Esophagus muscularis mucosa (tissue), 4 donors: ENCODE data around the gene COL16A1. TPM values are rescaled to one million over a fixed set of nuclear protein-coding genes. Genes with fewer than 3 reads are reported as not detected.

Source experiments
- DNase-seq: peaks from one replicate; pipeline ENCODE4 v3.0.0-alpha.2; 2017; ENCODE audit errors: extremely low spot score
- H3K27ac ChIP-seq, 4 donors: fragments of 200-600 bp; sonication (generic); replicated peaks in 1 of 4; 1 replicate in 3 of 4; 2 replicates in 1 of 4; pipeline ENCODE4 v1.5.1; 2016 to 2019; ENCODE audit warnings: mild to moderate bottlenecking in 1 of 4
- H3K27me3 ChIP-seq, 4 donors: fragments of 200-600 bp; sonication (generic); one replicate each; pipeline versions ENCODE4 v1.5.1 to v1.6.0; 2016 to 2019
- H3K36me3 ChIP-seq, 4 donors: fragments of 200-600 bp; sonication (generic); one replicate each; pipeline ENCODE4 v1.5.1; 2016 to 2019
- H3K4me1 ChIP-seq, 4 donors: fragments of 200-600 bp; sonication (generic); one replicate each; pipeline ENCODE4 v1.5.1; 2016 to 2019
- H3K4me3 ChIP-seq, 4 donors: fragments of 200-600 bp; sonication (generic); 1 replicate in 2 of 4; 2 replicates in 2 of 4; pipeline ENCODE4 v1.5.1; 2016 to 2019; ENCODE audit warnings: mild to moderate bottlenecking in 4 of 4, moderate library complexity in 1 of 4
- H3K9me3 ChIP-seq, 4 donors: fragments of 200-600 bp; sonication (generic); 1 replicate in 3 of 4; 2 replicates in 1 of 4; pipeline ENCODE4 v1.5.1; 2016 to 2019
- CTCF ChIP-seq, 3 experiments: fragments of 200-600 bp in 2 of 3; fragments of 450-650 bp in 1 of 3; sonication (generic) in 2 of 3; IDR thresholded peaks; one replicate each; pipeline ENCODE4 v1.5.1; 2017 to 2019; ENCODE audit warnings: antibody characterized with exemption in 3 of 3, mild to moderate bottlenecking in 2 of 3, moderate library complexity in 1 of 3
- EP300 ChIP-seq: sonication (generic); formaldehyde crosslinking; IDR thresholded peaks from one replicate; pipeline ENCODE4 v1.6.1; 2017; ENCODE audit warnings: antibody characterized with exemption
- POLR2A ChIP-seq: fragments of 450-650 bp; IDR thresholded peaks from one replicate; pipeline ENCODE4 v1.6.1; 2017; ENCODE audit warnings: antibody characterized with exemption, moderate library complexity, mild to moderate bottlenecking, low read depth
- POLR2AphosphoS5 ChIP-seq, 2 donors: sonication (generic); formaldehyde crosslinking; IDR thresholded peaks; one replicate each; pipeline ENCODE4 v1.6.1; 2017; ENCODE audit warnings: antibody characterized with exemption in 2 of 2
- WGBS: methylation state at CpG from one replicate; pipeline ENCODE4 v1.1.5; 2018; 5-methylcytosine and 5-hydroxymethylcytosine counted together
- intact Hi-C: fragments of 100-400 bp; cut with DNase I; formaldehyde crosslinking; loops from one replicate; pipeline ENCODE4 v1.15.1; 2023
- total RNA-seq, 4 donors: library from RNA; depleted of rRNA; stranded (reverse); fragments of >200 nt; gene quantifications; one replicate each; pipeline versions ENCODE4 v1.1.0 to v1.2.1, GENCODE V29; 2016

Gene COL16A1
- total RNA-seq, 4 donors from 2014 or later: 35.1 to 62.7 (median 47.6) TPM

- 88% methylated on average over 8 of the region's 25 CpGs for WGBS
- no peaks in the 10 kb centered on the region for H3K4me1 ChIP-seq
- no peak overlapping the region for H3K27ac ChIP-seq
- no peaks in the 10 kb centered on the region for H3K36me3 ChIP-seq
- intact Hi-C loops: no loop called here
- TF ChIP-seq CTCF (IDR thresholded peaks at IDR 0.05): no peak
- no peak for TF ChIP-seq EP300
- no peak for TF ChIP-seq POLR2AphosphoS5 (IDR thresholded peaks at IDR 0.05)
- TF ChIP-seq POLR2A: no peak
- no peaks in the 10 kb centered on the region for H3K27me3 ChIP-seq
- H3K4me3 ChIP-seq: no peak overlapping the region
- no peaks in the 10 kb centered on the region for H3K9me3 ChIP-seq
- DNase-seq: no peak
Observed at GRCh38 chr1:31730336-31731048, 26.7 kb upstream of the COL16A1 start.

GRCh38 chr1:31727849-31728248 lies 24.0 kb upstream of the COL16A1 start:
- Histone ChIP-seq H3K9me3 (no peaks in the 10 kb centered on the region), H3K4me1 (no peaks in the 10 kb centered on the region), H3K27ac (no peak overlapping the region), H3K27me3 (peaks cover 0 to under 1% (median 0%) of the 10 kb centered on the region in 4 donors), H3K36me3 (no peaks in the 10 kb centered on the region), H3K4me3 (no peak overlapping the region)
- DNase-seq: no peak
- TF ChIP-seq EP300: no peak
- no peak for TF ChIP-seq POLR2A
- no peak for TF ChIP-seq POLR2AphosphoS5 (IDR thresholded peaks at IDR 0.05)
- TF ChIP-seq CTCF (IDR thresholded peaks at IDR 0.05): no peak
- 90% methylated on average over 15 of the region's 19 CpGs for WGBS
- intact Hi-C loops: no loop called here

- intact Hi-C loops: no loop called here
- 92% methylated on average over 14 of the region's 14 CpGs for WGBS
- Histone ChIP-seq H3K27ac (no peak overlapping the region), H3K36me3 (no peaks in the 10 kb centered on the region), H3K4me3 (no peak overlapping the region), H3K4me1 (no peaks in the 10 kb centered on the region), H3K9me3 (no peaks in the 10 kb centered on the region), H3K27me3 (peaks cover 0 to 7% (median 0%) of the 10 kb centered on the region in 4 donors)
- TF ChIP-seq CTCF (IDR thresholded peaks at IDR 0.05) (no peak), EP300 (no peak), POLR2AphosphoS5 (IDR thresholded peaks at IDR 0.05) (no peak), POLR2A (no peak)
- no peak for DNase-seq
Observed at GRCh38 chr1:31727195-31727594, 23.4 kb upstream of the COL16A1 start.

- intact Hi-C loops: no loop called here
- TF ChIP-seq EP300: no peak
- no peak for TF ChIP-seq POLR2AphosphoS5 (IDR thresholded peaks at IDR 0.05)
- TF ChIP-seq POLR2A: no peak
- no peak for TF ChIP-seq CTCF (IDR thresholded peaks at IDR 0.05)
- 63% methylated on average over 3 of the region's 4 CpGs for WGBS
Observed at GRCh38 chr1:31726715-31727114, 22.9 kb upstream of the COL16A1 start.

More at GRCh38 chr1:31726715-31727114, 22.9 kb upstream of the COL16A1 start:
- no peaks in the 10 kb centered on the region for H3K4me1 ChIP-seq
- H3K27me3 ChIP-seq: peaks cover 0 to 9% (median 0%) of the 10 kb centered on the region in 4 donors
- H3K36me3 ChIP-seq: no peaks in the 10 kb centered on the region
- no peak overlapping the region for H3K4me3 ChIP-seq
- no peaks in the 10 kb centered on the region for H3K9me3 ChIP-seq
- no peak overlapping the region for H3K27ac ChIP-seq
- no peak for DNase-seq
